Measurements from ENCODE around the gene SPATA3.

Gene SPATA3

GRCh38 chr2:230975927-230976326 lies 20.0 kb upstream of the SPATA3 start:
- Histone ChIP-seq H3K27me3 (replicated peaks; ENCODE audit: insufficient read depth, low read length) (no peaks in the 10 kb centered on the region), H3K4me3 (ENCODE audit: low read length) (no peak overlapping the region), H3K27ac (ENCODE audit: low read length) (no peak overlapping the region), H3F3A (ENCODE audit: insufficient read depth, low read length) (no peaks in the 10 kb centered on the region), H3K9me2 (replicated peaks; ENCODE audit: insufficient read depth, low read length) (no peaks in the 10 kb centered on the region), H3K79me2 (ENCODE audit: low read length) (no peaks in the 10 kb centered on the region), H3K36me3 (replicated peaks; ENCODE audit: insufficient read depth, low read length) (no peaks in the 10 kb centered on the region), H4K20me1 (ENCODE audit: insufficient read depth, low read length) (no peaks in the 10 kb centered on the region), H3K4me2 (ENCODE audit: low read depth, low read length) (no peak overlapping the region), H3K9ac (ENCODE audit: low read length) (no peak overlapping the region), H3K4me1 (ENCODE audit: low read length) (no peaks in the 10 kb centered on the region), H2AFZ (ENCODE audit: low read length) (no peak overlapping the region), H3K9me3 (replicated peaks; ENCODE audit: insufficient read depth, low read length) (no peaks in the 10 kb centered on the region)
- DNase-seq = no peak
- TF ChIP-seq CTCF (IDR thresholded peaks at IDR 0.05; ENCODE audit: low read length) (no peak), EZH2 (optimal IDR thresholded peaks at IDR 0.05; ENCODE audit: low read depth, low read length) (no peak), EZH2phosphoT487 (IDR thresholded peaks at IDR 0.05; ENCODE audit: low read length) (no peak)

DNA sequence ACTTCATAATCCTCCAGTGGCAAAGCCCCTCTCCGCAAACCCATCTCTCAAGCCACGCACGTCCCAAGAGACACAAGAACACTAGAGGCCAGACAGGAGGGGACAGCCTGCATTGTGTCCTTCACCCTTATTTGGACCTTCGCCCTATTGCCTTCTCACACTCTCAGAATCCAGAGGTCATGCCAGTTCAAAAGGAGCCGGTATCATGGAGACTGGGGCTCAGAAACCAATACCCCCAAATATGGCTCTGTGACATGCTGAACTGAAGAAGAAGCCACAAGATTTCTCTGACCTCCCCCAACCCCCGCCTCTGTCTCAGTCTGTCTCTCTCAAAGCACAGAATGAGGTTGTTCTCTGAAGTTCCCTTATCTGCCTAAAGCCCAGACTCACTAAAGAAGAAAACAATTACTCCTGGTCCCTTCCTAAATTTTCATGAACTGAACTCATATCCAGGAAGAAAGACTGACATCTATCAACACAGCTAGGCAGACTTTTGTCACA lies 19.2 kb upstream of the SPATA3 start:
- H3K4me2 ChIP-seq (ENCODE audit: low read depth, low read length) = no peak overlapping the region
- no peaks in the 10 kb centered on the region for H3K27me3 ChIP-seq (replicated peaks; ENCODE audit: insufficient read depth, low read length)
- no peak overlapping the region for H3K4me3 ChIP-seq (ENCODE audit: low read length)
- no peaks in the 10 kb centered on the region for H3K36me3 ChIP-seq (replicated peaks; ENCODE audit: insufficient read depth, low read length)
- DNase-seq = no peak
- no peaks in the 10 kb centered on the region for H3K9me2 ChIP-seq (replicated peaks; ENCODE audit: insufficient read depth, low read length)
- H3K27ac ChIP-seq (ENCODE audit: low read length) = no peak overlapping the region
- H3K4me1 ChIP-seq (ENCODE audit: low read length) = no peaks in the 10 kb centered on the region
- no peaks in the 10 kb centered on the region for H3F3A ChIP-seq (ENCODE audit: insufficient read depth, low read length)
- TF ChIP-seq EZH2phosphoT487 (IDR thresholded peaks at IDR 0.05; ENCODE audit: low read length) = no peak
- no peak for TF ChIP-seq EZH2 (optimal IDR thresholded peaks at IDR 0.05; ENCODE audit: low read depth, low read length)
- TF ChIP-seq CTCF (IDR thresholded peaks at IDR 0.05; ENCODE audit: low read length) = no peak
- H3K79me2 ChIP-seq (ENCODE audit: low read length) = no peaks in the 10 kb centered on the region
- H2AFZ ChIP-seq (ENCODE audit: low read length) = no peak overlapping the region
- no peak overlapping the region for H3K9ac ChIP-seq (ENCODE audit: low read length)
- H3K9me3 ChIP-seq (replicated peaks; ENCODE audit: insufficient read depth, low read length) = no peaks in the 10 kb centered on the region
- no peaks in the 10 kb centered on the region for H4K20me1 ChIP-seq (ENCODE audit: insufficient read depth, low read length)

- Histone ChIP-seq H3K27me3 (replicated peaks; ENCODE audit: insufficient read depth, low read length) (no peaks in the 10 kb centered on the region), H3K9me2 (replicated peaks; ENCODE audit: insufficient read depth, low read length) (no peaks in the 10 kb centered on the region), H3F3A (ENCODE audit: insufficient read depth, low read length) (no peaks in the 10 kb centered on the region), H3K27ac (ENCODE audit: low read length) (no peak overlapping the region), H3K9me3 (replicated peaks; ENCODE audit: insufficient read depth, low read length) (no peaks in the 10 kb centered on the region), H3K4me2 (ENCODE audit: low read depth, low read length) (no peak overlapping the region), H2AFZ (ENCODE audit: low read length) (no peak overlapping the region), H3K9ac (ENCODE audit: low read length) (no peak overlapping the region), H3K4me1 (ENCODE audit: low read length) (no peaks in the 10 kb centered on the region), H4K20me1 (ENCODE audit: insufficient read depth, low read length) (no peaks in the 10 kb centered on the region), H3K4me3 (ENCODE audit: low read length) (no peak overlapping the region), H3K36me3 (replicated peaks; ENCODE audit: insufficient read depth, low read length) (no peaks in the 10 kb centered on the region), H3K79me2 (ENCODE audit: low read length) (no peaks in the 10 kb centered on the region)
- TF ChIP-seq CTCF (IDR thresholded peaks at IDR 0.05; ENCODE audit: low read length) (no peak), EZH2phosphoT487 (IDR thresholded peaks at IDR 0.05; ENCODE audit: low read length) (no peak), EZH2 (optimal IDR thresholded peaks at IDR 0.05; ENCODE audit: low read depth, low read length) (no peak)
- no peak for DNase-seq
These were observed 15.5 kb upstream of the SPATA3 start for GRCh38 chr2:230980468-230980867.
